ENCODE data around the gene RIC3.
"Not testable (repeated sequence)": the region's sequence is repeated elsewhere in the genome, so short reads cannot be mapped to it uniquely, and the experiment has no call there.

The RIC3 gene

DNA sequence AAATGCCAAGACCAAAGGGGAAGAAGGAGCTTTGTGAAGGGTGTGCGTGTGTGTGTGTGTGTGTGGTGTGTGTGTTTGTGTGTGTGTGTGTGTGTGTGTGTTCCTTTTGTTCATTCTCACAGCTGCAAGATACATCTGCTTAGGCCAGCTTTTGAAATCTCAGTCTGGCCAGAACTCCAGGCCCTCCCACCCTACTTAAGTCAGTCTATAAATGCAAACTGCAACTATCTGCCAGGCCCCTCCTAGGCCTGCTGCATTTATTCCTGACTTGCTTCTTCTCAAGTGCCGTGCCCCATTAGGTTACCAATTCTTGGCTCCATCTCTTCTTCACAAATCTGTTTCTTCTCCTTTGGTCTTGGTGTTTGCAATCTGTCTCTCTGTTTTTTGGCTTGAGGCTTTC lies 21.6 kb upstream of the RIC3 start:
- no peak for DNase-seq (ENCODE audit: low read depth)

GRCh38 chr11:8186429-8186828 lies 17.6 kb upstream of the RIC3 start:
- DNase-seq (ENCODE audit: low read depth), result no peak

- no peak for DNase-seq (ENCODE audit: low read depth)
Measured at GRCh38 chr11:8183111-8183510, 14.3 kb upstream of the RIC3 start.

DNA sequence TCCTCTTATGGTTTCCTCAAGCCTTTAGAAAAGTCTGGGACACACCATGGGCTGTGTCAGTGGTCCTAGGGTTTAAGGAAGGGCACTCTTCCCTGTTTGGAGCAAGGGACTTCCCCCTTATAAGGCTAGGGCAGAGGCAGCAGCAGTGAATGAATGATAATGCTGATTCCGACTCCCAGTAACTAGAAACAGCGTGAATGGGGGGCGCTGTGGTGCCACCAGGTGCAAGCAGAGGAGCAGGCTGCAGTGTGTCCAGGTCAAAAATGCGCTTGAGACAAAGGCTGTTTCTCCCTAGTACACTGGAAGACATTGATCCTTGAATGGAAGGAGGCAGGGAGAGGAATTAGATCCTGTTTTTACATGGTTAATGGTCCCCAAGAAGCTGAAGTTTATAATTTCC lies 11.6 kb upstream of the RIC3 start:
- no peak for DNase-seq (ENCODE audit: low read depth)

- no peak for DNase-seq (ENCODE audit: low read depth)
Measured at GRCh38 chr11:8178297-8178696, 9.5 kb upstream of the RIC3 start.

GRCh38 chr11:8177136-8177535 lies 8.3 kb upstream of the RIC3 start:
- DNase-seq (ENCODE audit: low read depth), result no peak

DNA sequence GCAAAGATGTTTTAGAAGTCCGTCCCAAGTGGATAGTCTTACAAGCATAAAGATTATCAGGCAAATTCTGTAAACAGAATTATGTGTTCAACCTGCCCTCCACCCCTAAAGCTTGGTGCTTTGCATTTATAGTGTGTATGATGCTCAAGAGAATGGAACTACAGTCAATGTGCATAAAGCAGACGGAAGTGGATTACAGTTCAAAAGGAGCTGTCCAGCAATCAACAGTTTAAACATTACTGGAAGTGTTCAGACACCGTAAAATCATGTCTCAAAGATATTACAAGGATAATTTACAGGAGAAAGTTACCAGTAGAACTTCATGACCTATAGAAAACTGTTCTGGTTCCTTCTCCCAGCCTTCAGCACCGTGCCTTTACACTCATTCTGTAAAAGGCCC lies 1.0 kb downstream of the RIC3 start:
- DNase-seq (ENCODE audit: low read depth), result no peak

DNA sequence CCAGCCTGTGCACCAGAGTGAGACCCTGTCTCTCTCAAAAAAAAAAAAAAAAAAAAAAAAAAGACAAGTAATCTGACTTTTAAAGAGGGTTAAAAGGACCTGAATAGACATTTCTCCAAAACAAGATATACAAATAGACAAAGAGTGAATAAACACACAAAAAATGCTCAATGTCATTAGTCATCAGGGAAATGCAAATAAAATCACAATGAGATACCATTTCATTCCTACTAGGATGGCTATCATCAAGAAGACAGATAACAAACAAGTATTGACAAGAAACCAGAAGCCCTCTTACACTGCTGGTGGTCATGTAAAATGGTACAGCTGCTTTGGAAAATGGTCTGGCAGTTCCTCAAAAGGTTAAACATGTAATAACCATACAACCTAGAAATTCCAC lies 4.1 kb downstream of the RIC3 start:
- no peak for DNase-seq (ENCODE audit: low read depth)

DNA sequence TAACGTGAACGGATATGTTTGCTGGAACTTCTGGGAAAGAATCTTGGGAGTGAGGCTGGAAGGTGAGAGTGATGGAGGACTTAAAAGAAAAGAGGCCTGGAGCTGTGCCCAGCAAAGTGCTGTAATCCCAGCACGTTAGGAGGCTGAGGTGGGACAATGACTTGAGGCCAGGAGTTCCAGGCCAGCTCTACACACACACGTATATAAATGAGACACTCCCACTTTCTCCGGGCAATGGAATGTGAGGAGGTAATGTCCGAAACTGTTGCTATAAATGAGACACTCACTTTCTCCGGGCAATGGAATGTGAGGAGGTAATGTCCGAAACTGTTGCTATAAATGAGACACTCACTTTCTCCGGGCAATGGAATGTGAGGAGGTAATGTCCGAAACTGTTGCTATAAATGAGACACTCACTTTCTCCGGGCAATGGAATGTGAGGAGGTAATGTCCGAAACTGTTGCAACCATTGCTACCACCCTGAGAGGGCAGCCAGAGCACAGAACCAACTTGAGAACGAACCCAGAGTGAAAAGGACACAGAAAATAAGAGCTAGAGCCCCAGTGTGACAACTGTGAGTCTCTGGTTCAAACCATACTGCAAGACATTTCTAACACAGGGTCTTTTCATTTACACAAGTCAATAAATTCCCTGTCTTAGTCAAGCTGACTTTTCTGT lies 7.1 kb downstream of the RIC3 start:
- DNase-seq (ENCODE audit: low read depth), result not testable (repeated sequence)

- no peak for DNase-seq (ENCODE audit: low read depth)
Measured at GRCh38 chr11:8156877-8157276, 11.9 kb downstream of the RIC3 start.

DNA sequence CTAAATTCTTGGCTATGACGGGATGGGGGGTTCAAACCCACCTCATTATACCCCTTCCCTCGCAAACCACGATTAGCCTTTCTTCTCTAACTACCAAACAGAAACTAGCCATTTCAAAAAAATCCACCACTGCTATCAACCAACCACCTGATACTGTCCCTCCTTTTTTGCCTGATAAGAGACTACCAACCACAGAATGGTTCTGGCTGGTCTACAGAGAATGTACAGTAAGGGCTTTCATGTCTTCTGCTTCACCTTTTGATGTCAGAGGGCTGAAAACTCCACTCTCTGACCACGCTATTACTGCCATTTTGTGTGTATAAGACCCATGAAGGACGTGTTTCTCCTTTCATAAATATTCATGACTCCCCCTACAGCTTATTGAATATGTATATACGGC lies 19.1 kb downstream of the RIC3 start:
- peak; percentile 7 for DNase-seq (ENCODE audit: low read depth)

- no peak for DNase-seq (ENCODE audit: low read depth)
Measured at GRCh38 chr11:8138526-8138925, 30.3 kb downstream of the RIC3 start.

DNA sequence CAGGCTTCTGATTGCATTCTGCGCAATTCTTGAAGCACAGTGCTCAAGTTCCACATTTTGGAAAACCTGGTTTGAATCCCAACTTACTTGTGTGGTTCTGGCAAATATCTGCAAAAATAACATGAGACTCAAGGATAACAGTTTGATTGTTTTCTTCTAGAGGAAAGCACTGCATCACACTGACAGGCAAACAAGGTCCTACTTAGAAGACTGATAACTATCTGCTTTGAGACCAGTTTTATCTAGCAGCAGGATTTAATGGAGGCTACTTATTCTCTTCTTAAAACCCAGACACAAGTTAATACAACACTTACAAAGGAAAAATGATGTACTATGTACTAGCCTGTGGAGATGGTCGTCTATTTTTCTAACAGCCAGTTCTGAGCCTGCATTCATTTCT lies 41.4 kb downstream of the RIC3 start:
- no peak for DNase-seq (ENCODE audit: low read depth)

- no peak for DNase-seq (ENCODE audit: low read depth)
Measured at GRCh38 chr11:8126649-8127289, 42.1 kb downstream of the RIC3 start.

DNA sequence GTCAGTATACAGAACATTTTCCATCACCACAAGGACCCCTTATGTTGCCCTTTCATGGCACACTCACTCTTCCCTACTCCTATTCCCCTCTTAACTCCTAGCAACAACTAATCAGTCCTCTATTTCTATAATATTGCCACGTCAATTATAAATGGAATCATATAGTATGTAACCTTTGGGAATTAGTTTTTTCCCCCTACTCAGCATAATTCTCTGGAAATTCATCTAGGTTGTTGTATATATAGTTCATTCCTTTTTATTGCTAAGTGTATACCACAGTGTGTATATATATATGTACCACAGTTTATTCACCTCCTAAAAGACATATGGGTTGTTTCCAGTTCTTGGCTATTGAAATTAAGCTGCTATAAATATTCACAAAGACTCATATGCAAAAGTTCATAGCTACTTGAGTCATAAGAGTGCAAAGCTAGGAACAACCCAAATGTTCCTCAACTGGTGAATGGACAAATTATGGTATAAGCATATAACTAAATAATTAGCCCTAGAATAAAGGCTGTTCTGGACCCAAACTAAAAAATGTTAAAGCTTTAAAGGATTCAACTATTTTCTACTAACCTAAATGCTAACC lies 46.6 kb downstream of the RIC3 start:
- no peak for DNase-seq (ENCODE audit: low read depth)

GRCh38 chr11:8111636-8112035 lies 57.2 kb downstream of the RIC3 start:
- DNase-seq (ENCODE audit: low read depth), result no peak

DNA sequence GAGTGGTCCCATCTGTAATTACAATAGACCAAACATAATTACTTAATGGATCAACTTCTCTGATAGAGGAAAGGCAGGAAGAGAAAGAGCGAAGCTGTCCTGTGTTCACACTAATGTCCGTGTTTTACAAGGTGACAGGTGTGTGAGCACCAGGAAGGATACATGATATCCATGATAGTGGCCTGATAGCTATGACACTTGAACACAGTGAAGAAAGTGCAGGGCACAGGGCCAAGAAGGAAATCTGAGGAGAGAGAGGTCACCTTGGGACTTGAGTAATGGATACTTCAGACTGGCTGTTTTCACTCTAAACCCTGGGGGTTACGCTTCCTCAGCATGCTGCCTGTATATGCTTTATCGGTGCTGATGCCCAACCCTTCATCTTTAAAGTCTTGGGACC lies 58.4 kb downstream of the RIC3 start:
- no peak for DNase-seq (ENCODE audit: low read depth)

- DNase-seq (ENCODE audit: low read depth), result no peak
Measured at GRCh38 chr11:8109675-8110074, 59.1 kb downstream of the RIC3 start.

GRCh38 chr11:8108421-8108820 lies 60.4 kb downstream of the RIC3 start:
- DNase-seq (ENCODE audit: low read depth), result no peak

GRCh38 chr11:8107642-8108041 lies 61.2 kb downstream of the RIC3 start:
- no peak for DNase-seq (ENCODE audit: low read depth)

DNA sequence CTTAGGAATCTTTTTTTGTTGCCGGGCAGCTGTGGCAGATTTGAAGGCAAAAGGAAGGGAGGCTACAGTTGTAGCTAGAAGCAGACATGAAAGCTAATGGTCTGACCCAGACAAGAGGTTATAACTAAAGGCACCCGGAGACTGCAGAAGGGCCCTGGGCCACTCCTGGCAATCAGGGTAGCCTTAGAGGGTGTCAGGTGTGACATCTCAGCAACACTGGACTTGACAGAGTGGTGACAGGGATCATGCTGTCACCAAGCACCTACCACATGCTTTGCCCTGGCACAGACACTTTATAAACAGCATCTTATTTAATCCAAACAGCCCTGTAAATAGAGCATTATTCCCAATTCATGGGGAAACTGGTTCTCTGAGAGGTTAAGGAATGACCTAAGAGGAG lies 62.1 kb downstream of the RIC3 start:
- DNase-seq (ENCODE audit: low read depth), result no peak

DNA sequence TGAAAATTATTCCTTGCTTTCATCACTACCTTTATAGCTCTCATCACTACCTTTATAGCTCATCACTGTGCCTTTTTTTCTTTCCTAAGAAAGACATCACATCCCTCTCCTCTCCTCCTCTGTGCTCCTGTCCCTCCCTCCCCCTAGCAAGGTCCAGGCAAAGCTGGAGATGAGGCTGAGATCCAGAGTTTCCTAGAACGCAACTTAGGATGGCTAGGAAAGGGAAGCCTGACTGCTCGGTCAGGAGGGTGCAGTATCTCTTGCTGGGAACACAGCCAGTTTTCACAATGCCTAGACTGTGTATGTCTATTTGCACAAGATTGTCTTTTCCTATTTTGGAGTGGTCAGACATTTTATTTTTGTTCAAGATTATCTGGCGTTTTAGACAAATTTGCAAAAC lies 63.2 kb downstream of the RIC3 start:
- no peak for DNase-seq (ENCODE audit: low read depth)

DNA sequence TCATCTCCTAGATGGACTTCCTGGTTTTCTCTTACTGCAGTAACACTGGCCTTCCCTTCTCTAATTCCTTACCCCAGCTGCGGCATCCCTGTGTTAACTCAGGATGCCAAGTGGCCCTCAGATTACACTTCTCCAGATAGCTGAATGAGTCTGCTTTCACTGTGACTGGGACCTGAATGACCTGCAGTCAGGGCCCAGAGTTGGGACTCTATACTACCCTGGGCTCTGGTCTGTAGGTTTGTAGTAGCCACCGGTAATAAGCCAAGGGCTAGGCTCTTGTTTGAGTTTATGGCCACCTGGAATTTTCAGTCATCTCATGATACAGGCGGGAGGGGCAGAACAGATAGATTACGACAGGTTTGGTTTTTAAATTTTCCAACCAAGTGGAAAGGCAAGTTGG lies 63.7 kb downstream of the RIC3 start:
- DNase-seq (ENCODE audit: low read depth), result no peak

DNA sequence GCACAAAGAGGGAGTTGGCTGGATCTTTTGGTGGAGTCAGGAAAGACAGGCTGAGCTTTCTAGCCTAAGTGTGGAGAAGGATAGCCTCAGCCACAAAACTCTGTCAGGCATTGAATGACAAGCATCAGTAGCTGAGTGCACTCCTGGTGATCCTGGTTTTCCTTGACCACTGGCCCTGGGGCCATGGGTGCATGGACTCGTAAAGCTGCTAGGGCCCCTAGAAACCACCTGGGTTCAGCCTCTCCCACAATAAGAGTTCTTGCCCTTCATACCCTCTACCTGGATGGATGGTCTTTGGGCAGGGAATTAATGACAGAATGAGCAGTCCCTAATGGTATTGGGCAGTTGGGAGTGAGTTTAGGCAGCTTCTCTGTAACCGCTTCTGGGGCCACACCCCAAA lies 64.9 kb downstream of the RIC3 start:
- DNase-seq (ENCODE audit: low read depth), result no peak

Data from CMK (cell line).